GM21717 (cell line): ENCODE measurements around the gene ZNF763.
A peak's percentile ranks its signal among the peaks of the same experiment; 100 is the strongest.
"Not testable (repeated sequence)": the region's sequence is repeated elsewhere in the genome, so short reads cannot be mapped to it uniquely, and the experiment has no call there.

Experiments
- ATAC-seq: cut with Tn5 transposase; IDR thresholded peaks from one replicate; pipeline ENCODE4 v1.9.1; 2021; ENCODE audit warnings: mild to moderate bottlenecking, moderate library complexity; ENCODE audit not compliant: unreplicated experiment

ZNF763 gene

GRCh38 chr19:11971041-11971440 is 6.2 kb downstream of the ZNF763 start:
- ATAC-seq: no peak

- ATAC-seq: no peak
Measured at GRCh38 chr19:11973019-11973810, 8.4 kb downstream of the ZNF763 start.

- no peak for ATAC-seq
Measured at GRCh38 chr19:11978492-11979100, 13.8 kb downstream of the ZNF763 start.

GRCh38 chr19:11979527-11979926 is 14.7 kb downstream of the ZNF763 start:
- no peak for ATAC-seq

- ATAC-seq: no peak
Measured at GRCh38 chr19:11982526-11982925, 17.7 kb downstream of the ZNF763 start.

- ATAC-seq: no peak
Measured at GRCh38 chr19:11984986-11985385, 20.1 kb downstream of the ZNF763 start.

- ATAC-seq: no peak
Measured at GRCh38 chr19:11986754-11987153, 21.9 kb downstream of the ZNF763 start.

- peak; percentile 79 for ATAC-seq
Measured at GRCh38 chr19:11987405-11988281, 22.8 kb downstream of the ZNF763 start.

- no peak for ATAC-seq
Measured at GRCh38 chr19:11989112-11989456, 24.2 kb downstream of the ZNF763 start.

GRCh38 chr19:11991921-11992320 is 27.1 kb downstream of the ZNF763 start:
- ATAC-seq: not testable (repeated sequence)

- ATAC-seq: no peak
Measured at GRCh38 chr19:11995174-11995573, 30.3 kb downstream of the ZNF763 start.

GRCh38 chr19:12000152-12000981 is 35.5 kb downstream of the ZNF763 start:
- ATAC-seq: no peak

GRCh38 chr19:12015015-12015752 is 50.3 kb downstream of the ZNF763 start:
- ATAC-seq: no peak

GRCh38 chr19:12015753-12016116 is 50.9 kb downstream of the ZNF763 start:
- ATAC-seq: no peak
